HEK293T (cell line): ENCODE results near the gene POU4F1.
A peak's percentile ranks its signal among the peaks of the same experiment; 100 is the strongest.

Experiments used
- CTCF ChIA-PET: fragments of 350-600 bp; formaldehyde crosslinking; extraction: SDS; loops from one replicate; lab custom pipeline; 2021; ENCODE audit warnings: antibody characterized with exemption, inconsistent platforms; lab: Yijun Ruan, JAX
- POLR2A ChIA-PET: fragments of 350-600 bp; formaldehyde crosslinking; extraction: SDS; loops from one replicate; lab custom pipeline; 2020; ENCODE audit warnings: antibody characterized with exemption, inconsistent platforms; lab: Yijun Ruan, JAX
- DNase-seq: peaks from one replicate; pipeline ENCODE4 v3.0.0; 2012; ENCODE audit warnings: mixed read lengths; ENCODE audit errors: extremely low spot score
- ARNT ChIP-seq: fragments of 450-650 bp; IDR thresholded peaks from 2 replicates; pipeline ENCODE4 v1.6.1; 2017; ENCODE audit warnings: mild to moderate bottlenecking
- BHLHE40 ChIP-seq: fragments of 450-650 bp; IDR thresholded peaks from 2 replicates; pipeline ENCODE4 v1.6.1; 2016; ENCODE audit warnings: mild to moderate bottlenecking, moderate library complexity, borderline replicate concordance
- CTBP1 ChIP-seq: fragments of 450-650 bp; IDR thresholded peaks from 2 replicates; pipeline ENCODE4 v1.6.1; 2016; ENCODE audit warnings: borderline replicate concordance
- ELF4 ChIP-seq: fragments of 450-650 bp; IDR thresholded peaks from 2 replicates; pipeline ENCODE4 v1.6.1; 2017; ENCODE audit warnings: antibody characterized with exemption
- FOXA1 ChIP-seq: fragments of 450-650 bp; IDR thresholded peaks from 2 replicates; pipeline ENCODE4 v1.6.1; 2016; ENCODE audit warnings: mild to moderate bottlenecking
- FOXK2 ChIP-seq: fragments of 450-650 bp; IDR thresholded peaks from 2 replicates; pipeline ENCODE4 v1.6.1; 2016; ENCODE audit warnings: mild to moderate bottlenecking
- FOXM1 ChIP-seq: fragments of 450-650 bp; IDR thresholded peaks from 2 replicates; pipeline ENCODE4 v1.6.1; 2017; ENCODE audit warnings: mild to moderate bottlenecking, borderline replicate concordance
- HDGF ChIP-seq: fragments of 450-650 bp; IDR thresholded peaks from 2 replicates; pipeline ENCODE4 v1.6.1; 2017; ENCODE audit warnings: antibody characterized with exemption, borderline replicate concordance
- L3MBTL2 ChIP-seq: fragments of 450-650 bp; conservative IDR thresholded peaks from 2 replicates; pipeline ENCODE4 v1.6.1; 2016; ENCODE audit warnings: mild to moderate bottlenecking
- LEF1 ChIP-seq: fragments of 450-650 bp; IDR thresholded peaks from 2 replicates; pipeline ENCODE4 v1.6.1; 2017; ENCODE audit warnings: mild to moderate bottlenecking, borderline replicate concordance
- NFRKB ChIP-seq: fragments of 450-650 bp; IDR thresholded peaks from 2 replicates; pipeline ENCODE4 v1.6.1; 2016; ENCODE audit warnings: mild to moderate bottlenecking, moderate library complexity
- PKNOX1 ChIP-seq: fragments of 450-650 bp; IDR thresholded peaks from 2 replicates; pipeline ENCODE4 v1.6.1; 2016
- SP1 ChIP-seq: fragments of 450-650 bp; IDR thresholded peaks from 2 replicates; pipeline ENCODE4 v1.6.1; 2017
- SUZ12 ChIP-seq: fragments of 450-650 bp; IDR thresholded peaks from 2 replicates; pipeline ENCODE4 v1.6.1; 2016; ENCODE audit warnings: mild to moderate bottlenecking
- TARDBP ChIP-seq: fragments of 450-650 bp; IDR thresholded peaks from 2 replicates; pipeline ENCODE4 v1.6.1; 2016
- ZNF384 ChIP-seq: fragments of 450-650 bp; IDR thresholded peaks from 2 replicates; pipeline ENCODE4 v1.6.1; 2016

Gene POU4F1

DNA sequence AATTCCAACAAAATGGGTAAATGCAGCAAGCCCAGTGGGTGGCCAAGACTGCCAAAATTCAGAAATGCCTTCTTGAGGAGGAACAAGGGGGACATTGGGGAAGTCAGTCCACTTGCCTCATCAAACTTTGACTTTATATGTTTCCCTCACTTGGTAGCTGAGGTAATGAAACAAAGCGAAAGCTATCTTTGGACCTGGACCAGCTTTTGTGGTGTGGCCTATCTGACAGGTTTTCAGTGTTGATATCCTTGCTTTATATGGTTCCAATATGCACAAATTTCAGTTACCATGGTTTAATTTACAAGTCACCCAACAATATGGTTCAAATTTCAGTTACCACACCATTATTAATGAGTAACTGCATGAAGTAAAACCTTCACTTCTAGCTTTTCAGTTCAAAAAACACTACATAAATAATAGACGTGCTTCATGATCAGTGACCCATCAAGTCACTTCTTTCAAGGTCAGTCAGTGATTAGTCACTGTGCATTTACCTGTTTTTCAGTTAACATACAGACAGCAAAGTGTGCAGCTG lies 17.7 kb upstream of the POU4F1 start:
- DNase-seq, result no peak
- ChIA-PET CTCF (interaction anchor here (0.6 to 2.2 kb wide), 4 partner anchors 12 to 487 kb away, joined by 3 to 7 read pairs (median 4); no protein-coding TSS in a partner anchor), POLR2A (interaction anchor here (0.7 to 1.6 kb wide), 2 partner anchors 11 to 18 kb away, joined by 4 to 6 read pairs; partner anchors contain the start of gene POU4F1)
- TF ChIP-seq ZNF384, result no peak

DNA sequence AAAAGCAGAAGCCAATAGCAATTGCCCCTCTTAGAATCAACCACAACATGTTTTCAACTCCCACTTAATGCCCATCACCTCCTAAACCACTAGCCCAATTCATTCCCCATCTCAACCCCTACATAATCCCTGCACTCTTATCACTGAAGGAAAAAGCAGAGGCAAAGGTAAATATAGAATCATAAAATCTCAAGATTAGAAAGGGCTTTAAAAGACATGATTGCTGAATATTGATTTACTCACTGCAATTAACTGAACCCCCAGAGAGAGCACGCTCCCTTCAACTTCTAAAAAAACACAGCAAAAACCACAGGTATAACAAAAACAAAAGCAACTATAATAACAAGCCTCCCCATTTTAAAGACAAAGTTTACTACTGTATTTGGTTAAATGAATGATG lies 15.1 kb upstream of the POU4F1 start:
- ChIA-PET CTCF (interaction anchor here (0.7 to 1.4 kb wide), 2 partner anchors 14 to 66 kb away, joined by 3 to 4 read pairs; partner anchors contain the start of gene POU4F1), POLR2A (interaction anchor here (1.1 to 2.9 kb wide), 2 partner anchors 10 to 14 kb away, joined by 4 to 11 read pairs; partner anchors contain the start of gene POU4F1)
- DNase-seq, result no peak
- TF ChIP-seq PKNOX1 (peak; percentile 90), L3MBTL2 (no peak), ELF4 (no peak), SP1 (no peak), FOXA1 (peak; percentile 83), ZNF384 (peak; percentile 52), TARDBP (no peak), FOXM1 (no peak), SUZ12 (no peak), CTBP1 (peak; percentile 95), LEF1 (no peak), BHLHE40 (no peak), HDGF (no peak), NFRKB (no peak), FOXK2 (peak; percentile 65; the same call in 1 of the 2 replicates), ARNT (no peak)

- DNase-seq, result no peak
- ChIA-PET CTCF (interaction anchor here (0.6 to 1.1 kb wide), 3 partner anchors 296 to 878 kb away, joined by 3 to 5 read pairs (median 3); no protein-coding TSS in a partner anchor), POLR2A (interaction anchor here (2.1 kb wide), 1 partner anchor 49 kb away, joined by 7 read pairs; the partner anchor contains the start of gene OBI1)
- TF ChIP-seq FOXM1 (no peak), TARDBP (no peak), L3MBTL2 (no peak), PKNOX1 (no peak), CTBP1 (no peak), BHLHE40 (no peak), NFRKB (no peak), LEF1 (no peak), FOXK2 (no peak), ELF4 (no peak), FOXA1 (no peak), SP1 (no peak), ARNT (no peak), ZNF384 (no peak), HDGF (no peak), SUZ12 (no peak)
Observed at GRCh38 chr13:78611040-78611439, 7.7 kb upstream of the POU4F1 start.

GRCh38 chr13:78610381-78610883 lies 7.1 kb upstream of the POU4F1 start:
- TF ChIP-seq FOXA1 (no peak), CTBP1 (0 out of 2 replicates have a peak, but pooled peaks have one; percentile 9), TARDBP (0 out of 2 replicates have a peak, but pooled peaks have one; percentile 19)
- POLR2A ChIA-PET, result interaction anchor here (1.1 to 2.1 kb wide), 4 partner anchors 10 to 49 kb away, joined by 4 to 7 read pairs (median 4); partner anchors contain the start of gene OBI1
- CTCF ChIA-PET, result interaction anchor here (0.6 to 1.1 kb wide), 3 partner anchors 295 to 472 kb away, joined by 3 to 5 read pairs (median 3); no protein-coding TSS in a partner anchor
- no peak for DNase-seq

DNA sequence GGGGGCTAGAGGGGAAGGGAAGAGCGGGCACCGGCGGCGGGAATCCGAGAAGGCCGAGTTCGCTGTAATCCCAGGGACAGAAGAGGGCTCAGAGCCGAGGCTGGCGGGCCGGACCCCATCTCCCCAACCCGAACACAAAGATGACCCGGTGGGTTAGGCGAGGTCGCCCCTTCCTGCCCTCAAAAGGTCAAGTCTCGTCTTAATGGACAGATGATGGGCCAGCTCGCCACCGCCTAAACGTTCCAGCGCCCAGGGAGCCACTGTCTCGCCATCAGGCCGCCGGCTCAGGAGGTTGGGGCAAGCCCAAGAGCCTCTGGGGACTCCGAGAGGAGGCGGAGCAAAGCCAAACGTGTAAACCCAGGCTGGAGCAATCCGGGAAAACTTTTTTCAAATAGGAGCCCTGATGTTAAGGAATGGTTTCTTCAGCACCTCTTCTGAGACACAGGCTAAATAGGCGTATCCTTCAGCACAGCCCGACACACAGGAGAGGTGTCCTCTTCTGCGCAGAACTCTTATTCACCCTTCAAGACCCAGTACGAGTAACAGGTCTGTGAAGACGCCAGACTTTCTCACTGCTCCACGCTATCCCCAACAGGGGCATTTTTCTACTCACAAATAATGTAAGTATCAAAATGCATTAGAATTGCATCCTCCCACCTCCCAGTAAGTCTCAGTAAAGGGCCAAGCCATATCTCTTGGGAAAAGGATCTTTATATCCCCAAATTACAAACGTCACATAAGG lies 6.3 kb upstream of the POU4F1 start:
- TF ChIP-seq BHLHE40, result no peak
- no peak for TF ChIP-seq SUZ12
- no peak for TF ChIP-seq NFRKB
- no peak for TF ChIP-seq LEF1
- peak; percentile 41 for TF ChIP-seq L3MBTL2
- CTCF ChIA-PET, result interaction anchor here (0.6 kb wide), 1 partner anchor 363 kb away, joined by 3 read pairs; no protein-coding TSS in a partner anchor
- DNase-seq, result peak; percentile 74
- POLR2A ChIA-PET, result interaction anchor here (1.0 to 2.1 kb wide), 6 partner anchors 8 to 50 kb away, joined by 4 to 7 read pairs (median 4); partner anchors contain the start of gene OBI1

- ChIA-PET CTCF (interaction anchor here (0.6 kb wide), 1 partner anchor 364 kb away, joined by 3 read pairs; no protein-coding TSS in a partner anchor), POLR2A (interaction anchor here (1.0 to 1.6 kb wide), 5 partner anchors 9 to 47 kb away, joined by 3 to 4 read pairs (median 4); no protein-coding TSS in a partner anchor)
- DNase-seq, result no peak
- no peak for TF ChIP-seq HDGF
- TF ChIP-seq SUZ12, result no peak
- TF ChIP-seq FOXM1, result no peak
- no peak for TF ChIP-seq ELF4
- no peak for TF ChIP-seq CTBP1
- no peak for TF ChIP-seq FOXK2
- TF ChIP-seq BHLHE40, result no peak
- no peak for TF ChIP-seq FOXA1
- no peak for TF ChIP-seq PKNOX1
- TF ChIP-seq ARNT, result no peak
- TF ChIP-seq LEF1, result no peak
- no peak for TF ChIP-seq TARDBP
- no peak for TF ChIP-seq L3MBTL2
- TF ChIP-seq SP1, result no peak
Observed at GRCh38 chr13:78608688-78609463, 5.5 kb upstream of the POU4F1 start.
